Body of pancreas (tissue), 4 donors: Measurements from ENCODE around the gene HEXD. TPM values are rescaled to one million over a fixed set of nuclear protein-coding genes. Genes with fewer than 3 reads are reported as not detected.

Source experiments
- ATAC-seq: fragments of 150-250 bp; one replicate; pipeline ENCODE4 v1.9.1; 2016
- DNase-seq, 4 donors: peaks; one replicate each; pipeline ENCODE4 v3.0.0-alpha.2; 2019
- H3K27ac ChIP-seq, 4 donors: fragments of 200-600 bp; sonication (generic); 1 replicate in 3 of 4; 2 replicates in 1 of 4; pipeline versions ENCODE4 v1.5.1 to v1.6.1; 2016 to 2019; ENCODE audit warnings: mild to moderate bottlenecking in 1 of 4, mixed read lengths in 1 of 4, moderate library complexity in 1 of 4
- H3K27me3 ChIP-seq, 2 donors: fragments of 200-600 bp; sonication (generic); one replicate each; pipeline ENCODE4 v1.6.0; 2016; ENCODE audit warnings: mild to moderate bottlenecking in 1 of 2
- H3K36me3 ChIP-seq, 2 donors: fragments of 200-600 bp; sonication (generic); replicated peaks in 1 of 2; 2 replicates each; pipeline ENCODE4 v1.5.1; 2016; ENCODE audit warnings: low read depth in 2 of 2; ENCODE audit not compliant: insufficient read depth in 1 of 2
- H3K4me1 ChIP-seq: fragments of 200-600 bp; sonication (generic); one replicate; pipeline ENCODE4 v1.6.0; 2016
- H3K4me3 ChIP-seq, 2 donors: fragments of 200-600 bp; sonication (generic); 1 replicate in 1 of 2; 2 replicates in 1 of 2; pipeline ENCODE4 v1.5.1; 2016 to 2019
- H3K9me3 ChIP-seq, 3 donors: fragments of 200-600 bp; sonication (generic); 1 replicate in 2 of 3; 2 replicates in 1 of 3; pipeline ENCODE4 v1.5.1; 2016
- POLR2A ChIP-seq, 3 donors: fragments of 450-650 bp; IDR thresholded peaks; one replicate each; pipeline ENCODE4 v1.6.1; 2016; ENCODE audit warnings: antibody characterized with exemption in 3 of 3, mild to moderate bottlenecking in 2 of 3
- WGBS, 2 donors: methylation state at CpG; one replicate each; pipeline ENCODE4 v1.1.5; 2017; 5-methylcytosine and 5-hydroxymethylcytosine counted together
- intact Hi-C: fragments of 100-400 bp; cut with DNase I; formaldehyde crosslinking; loops from one replicate; pipeline ENCODE4 v1.15.1; 2023
- total RNA-seq, 2 donors: library from RNA; depleted of rRNA; stranded (reverse); fragments of >200 nt; gene quantifications; one replicate each; pipeline ENCODE4 v1.1.0, GENCODE V29; 2016
- TF ChIP-seq, protein P1 (sequence below), 7 experiments: fragments of 450-650 bp in 4 of 7; fragments of 200-600 bp in 3 of 7; sonication (generic) in 3 of 7; IDR thresholded peaks; one replicate each; pipeline ENCODE4 v1.5.1; 2016 to 2019; ENCODE audit warnings: antibody characterized with exemption in 7 of 7

HEXD gene
- total RNA-seq, 2 donors from 2014 or later = 54.7 to 188 TPM

DNA sequence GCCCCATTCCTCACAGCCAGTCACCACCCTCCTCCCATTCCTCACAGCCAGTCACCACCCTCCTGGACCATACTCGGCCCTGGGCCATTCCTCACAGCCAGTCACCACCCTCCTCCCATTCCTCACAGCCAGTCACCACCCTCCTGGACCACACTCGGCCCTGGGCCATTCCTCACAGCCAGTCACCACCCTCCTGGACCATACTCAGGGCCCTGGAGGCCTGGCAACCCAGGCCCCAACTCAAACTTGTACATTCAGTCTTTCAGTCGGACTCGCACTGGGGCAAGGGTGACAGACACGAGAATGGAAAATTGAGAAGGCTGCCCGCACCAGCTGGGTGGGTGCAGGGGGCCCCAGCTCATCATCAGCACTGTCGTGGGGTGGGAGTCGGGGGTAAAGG lies 71.0 kb downstream of the HEXD start:
- Histone ChIP-seq H3K27ac (no peak overlapping the region), H3K36me3 (peaks cover 5 to 21% of the 10 kb centered on the region in 2 donors), H3K9me3 (no peaks in the 10 kb centered on the region), H3K27me3 (no peaks in the 10 kb centered on the region), H3K4me1 (peaks cover 2% of the 10 kb centered on the region), H3K4me3 (no peak overlapping the region)
- WGBS, 2 donors = 73 to 76% methylated on average over 7 to 8 of the region's 8 CpGs
- TF ChIP-seq, protein P1, sequence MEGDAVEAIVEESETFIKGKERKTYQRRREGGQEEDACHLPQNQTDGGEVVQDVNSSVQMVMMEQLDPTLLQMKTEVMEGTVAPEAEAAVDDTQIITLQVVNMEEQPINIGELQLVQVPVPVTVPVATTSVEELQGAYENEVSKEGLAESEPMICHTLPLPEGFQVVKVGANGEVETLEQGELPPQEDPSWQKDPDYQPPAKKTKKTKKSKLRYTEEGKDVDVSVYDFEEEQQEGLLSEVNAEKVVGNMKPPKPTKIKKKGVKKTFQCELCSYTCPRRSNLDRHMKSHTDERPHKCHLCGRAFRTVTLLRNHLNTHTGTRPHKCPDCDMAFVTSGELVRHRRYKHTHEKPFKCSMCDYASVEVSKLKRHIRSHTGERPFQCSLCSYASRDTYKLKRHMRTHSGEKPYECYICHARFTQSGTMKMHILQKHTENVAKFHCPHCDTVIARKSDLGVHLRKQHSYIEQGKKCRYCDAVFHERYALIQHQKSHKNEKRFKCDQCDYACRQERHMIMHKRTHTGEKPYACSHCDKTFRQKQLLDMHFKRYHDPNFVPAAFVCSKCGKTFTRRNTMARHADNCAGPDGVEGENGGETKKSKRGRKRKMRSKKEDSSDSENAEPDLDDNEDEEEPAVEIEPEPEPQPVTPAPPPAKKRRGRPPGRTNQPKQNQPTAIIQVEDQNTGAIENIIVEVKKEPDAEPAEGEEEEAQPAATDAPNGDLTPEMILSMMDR (IDR thresholded peaks at IDR 0.05) = no peak
- no peak for TF ChIP-seq POLR2A (IDR thresholded peaks at IDR 0.05)
- no peak for ATAC-seq
- no peak for DNase-seq
- intact Hi-C loops = no loop called here

DNA sequence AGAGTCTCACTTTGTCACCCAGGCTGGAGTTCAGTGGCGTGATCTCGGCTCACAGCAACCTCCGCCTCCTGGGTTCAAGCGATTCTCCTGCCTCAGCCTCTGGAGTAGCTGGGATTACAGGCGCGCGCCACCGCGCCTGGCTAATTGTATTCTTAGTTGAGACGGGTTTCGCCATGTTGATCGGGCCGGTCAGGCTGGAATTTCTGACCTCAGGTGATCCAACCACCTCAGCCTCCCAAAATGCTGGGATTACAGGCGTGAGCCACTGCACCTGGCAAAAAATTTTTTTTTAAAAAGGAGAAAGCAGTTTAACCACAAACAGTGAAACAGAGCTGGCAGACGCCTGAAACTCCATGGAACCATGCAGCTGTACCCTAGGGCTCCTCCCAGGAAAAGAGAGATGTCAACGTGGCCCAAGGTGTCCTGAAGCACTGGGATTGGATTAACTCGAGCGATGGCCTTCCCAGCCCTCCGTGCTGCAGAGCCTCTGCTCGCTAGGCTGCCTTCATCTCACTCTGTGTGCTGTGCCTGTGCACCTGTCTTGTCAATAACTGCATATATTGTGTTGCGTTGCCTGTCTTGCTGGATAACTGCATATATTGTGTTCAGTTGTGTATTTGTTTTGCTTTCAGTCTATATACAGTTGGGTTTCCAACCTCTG lies 71.8 kb downstream of the HEXD start:
- intact Hi-C loops = no loop called here
- ATAC-seq (no peak), DNase-seq (no peak)
- Histone ChIP-seq H3K27me3 (no peaks in the 10 kb centered on the region), H3K4me3 (no peak overlapping the region), H3K36me3 (peaks cover 0 to 13% of the 10 kb centered on the region in 2 donors), H3K4me1 (peaks cover 6% of the 10 kb centered on the region), H3K27ac (no peak overlapping the region), H3K9me3 (no peaks in the 10 kb centered on the region)
- WGBS, 2 donors = 86 to 93% methylated on average over 19 to 21 of the region's 21 CpGs
- TF ChIP-seq POLR2A (IDR thresholded peaks at IDR 0.05) = no peak
- TF ChIP-seq, protein P1 (IDR thresholded peaks at IDR 0.05) = no peak

DNA sequence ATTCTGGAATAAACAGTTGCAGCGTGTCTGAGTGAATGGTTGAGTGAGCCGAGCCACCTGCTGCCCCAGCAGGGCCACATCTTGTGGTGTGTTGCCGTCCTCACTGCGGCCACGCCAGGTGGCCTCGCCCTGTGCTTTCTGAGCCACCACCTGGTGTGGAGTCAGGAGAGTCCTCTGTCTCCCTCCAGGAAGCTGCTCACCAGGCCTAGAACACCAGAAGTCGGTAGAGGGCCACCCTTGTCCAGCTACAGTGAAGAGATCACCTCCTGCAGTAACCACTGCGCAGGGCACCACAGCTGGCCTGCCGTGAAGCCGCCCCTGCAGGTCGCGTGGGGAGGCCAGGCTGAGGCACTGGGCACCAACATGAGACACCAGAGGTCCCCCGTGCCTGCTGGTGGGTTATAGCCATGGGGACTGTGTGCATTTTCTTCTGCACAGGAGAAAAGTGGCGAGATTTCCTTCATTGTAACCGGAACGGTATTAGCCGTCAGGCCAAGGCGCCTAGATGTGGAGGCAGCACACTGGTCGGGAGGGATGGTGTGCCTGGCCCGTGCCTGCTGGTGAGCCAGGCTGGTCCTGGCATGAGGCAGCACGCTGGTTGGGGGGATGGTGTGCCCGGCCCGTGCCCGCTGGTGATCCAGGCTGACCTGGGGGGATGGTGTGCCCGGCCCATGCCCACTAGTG lies 72.5 kb downstream of the HEXD start:
- Histone ChIP-seq H3K27ac (no peak overlapping the region), H3K36me3 (peaks cover 0 to 8% of the 10 kb centered on the region in 2 donors), H3K27me3 (no peaks in the 10 kb centered on the region), H3K9me3 (no peaks in the 10 kb centered on the region), H3K4me3 (no peak overlapping the region), H3K4me1 (peaks cover 6% of the 10 kb centered on the region)
- ATAC-seq (no peak), DNase-seq (no peak)
- TF ChIP-seq, protein P1 (IDR thresholded peaks at IDR 0.05) = no peak
- no peak for TF ChIP-seq POLR2A (IDR thresholded peaks at IDR 0.05)
- intact Hi-C loops = no loop called here
- WGBS, 2 donors = 90 to 92% methylated on average over 17 to 25 of the region's 25 CpGs

DNA sequence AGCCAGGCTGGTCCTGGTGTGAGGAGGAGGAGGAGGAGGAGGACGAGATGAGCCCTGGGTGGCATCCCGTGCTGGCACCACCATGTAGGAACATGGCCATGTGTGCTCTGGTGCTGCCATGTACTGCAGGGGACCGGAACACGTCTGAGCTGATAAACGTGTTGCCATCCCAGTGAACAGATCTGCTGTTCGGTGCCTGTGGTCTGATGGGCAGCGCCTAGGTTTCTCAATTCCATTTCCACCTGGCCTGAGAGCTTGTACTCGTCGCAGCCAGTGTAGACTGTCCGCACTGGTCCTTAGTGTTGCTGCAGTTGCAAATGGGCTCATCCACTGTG lies 73.0 kb downstream of the HEXD start:
- intact Hi-C loops = no loop called here
- H3K9me3 ChIP-seq = no peaks in the 10 kb centered on the region
- 48 to 86% methylated on average over 4 to 8 of the region's 10 CpGs for WGBS, 2 donors
- DNase-seq = no peak
- H3K27ac ChIP-seq = no peak overlapping the region
- H3K4me1 ChIP-seq = peaks cover 6% of the 10 kb centered on the region
- H3K27me3 ChIP-seq = no peaks in the 10 kb centered on the region
- TF ChIP-seq, protein P1 (IDR thresholded peaks at IDR 0.05) = no peak
- TF ChIP-seq POLR2A (IDR thresholded peaks at IDR 0.05) = no peak
- no peak overlapping the region for H3K4me3 ChIP-seq
- peaks cover 0 to 5% of the 10 kb centered on the region in 2 donors for H3K36me3 ChIP-seq
- ATAC-seq = no peak

DNA sequence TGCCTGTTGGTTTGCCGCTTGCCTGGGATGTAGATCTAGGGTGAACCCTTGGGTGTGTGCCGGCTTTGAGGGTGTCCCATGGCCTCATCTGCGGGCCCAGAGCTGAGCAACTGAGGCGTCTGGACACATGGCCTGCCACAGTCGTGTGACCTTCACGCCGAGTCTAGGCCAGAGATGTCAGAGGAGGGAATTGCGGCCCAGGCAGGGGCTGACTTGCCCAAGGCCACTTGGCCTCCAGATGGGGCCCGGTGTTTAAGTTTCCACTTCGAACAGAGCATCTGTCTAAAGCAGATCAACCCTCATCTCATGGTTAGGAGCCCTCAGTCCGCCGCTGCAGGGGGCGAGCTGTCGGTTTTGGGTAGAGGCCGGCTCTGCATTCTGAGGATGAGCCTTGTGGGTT lies 73.4 kb downstream of the HEXD start:
- DNase-seq = no peak
- ATAC-seq = no peak
- 72 to 96% methylated on average over 4 to 15 of the region's 15 CpGs for WGBS, 2 donors
- Histone ChIP-seq H3K9me3 (no peaks in the 10 kb centered on the region), H3K36me3 (peaks cover 0 to 5% of the 10 kb centered on the region in 2 donors), H3K27me3 (no peaks in the 10 kb centered on the region), H3K27ac (no peak overlapping the region), H3K4me3 (no peak overlapping the region), H3K4me1 (peaks cover 8% of the 10 kb centered on the region)
- intact Hi-C loops = no loop called here
- TF ChIP-seq POLR2A (IDR thresholded peaks at IDR 0.05) = no peak
- TF ChIP-seq, protein P1 (IDR thresholded peaks at IDR 0.05) = no peak
